K562 (cell line): ENCODE measurements around the gene HMX1. TPM values are rescaled to one million over a fixed set of nuclear protein-coding genes. Genes with fewer than 3 reads are reported as not detected.

Source experiments
- ATAC-seq: fragments of 200-7000 bp; cut with Tn5 transposase; 3 replicates; pipeline ENCODE4 v1.9.1; 2020; ENCODE audit warnings: moderate library complexity
- BruUV-seq: library from RNA; stranded (reverse); fragments of 400-500 nt; replicated peaks from 2 replicates; lab custom pipeline; 2021; lab: Mats Ljungman, UMichigan
- CTCF ChIA-PET: fragments of 300-600 bp; formaldehyde crosslinking; extraction: SDS; loops from one replicate; lab custom pipeline; 2021; ENCODE audit warnings: low intra/inter-chr PET ratio; lab: Yijun Ruan, JAX
- POLR2A ChIA-PET: fragments of 300-600, 350-650 bp; sonication (Branson Sonifier 250); formaldehyde crosslinking; extraction: SDS; loops from one replicate; lab custom pipeline; 2021; ENCODE audit warnings: antibody characterized with exemption, inconsistent platforms; lab: Yijun Ruan, JAX
- DNase-seq, 4 experiments: peaks; one replicate each; pipeline versions ENCODE4 v3.0.0 to v3.0.0-alpha.2; 2011 to 2018; ENCODE audit warnings: low spot score in 3 of 4, mixed read lengths in 3 of 4; ENCODE audit errors: extremely low read depth in 1 of 4
- FAIRE-seq: peaks from 2 replicates; lab custom pipeline; 2011; peaks lifted over from hg19 to GRCh38; lab: Jason Lieb, UNC
- H2AFZ ChIP-seq: 2 replicates; pipeline ENCODE4 v1.6.0; 2011; ENCODE audit warnings: low read depth, low read length, control low read depth, inconsistent platforms
- H3K27ac ChIP-seq: fragments of 200-600 bp; 3 replicates; pipeline ENCODE4 v1.8.0; 2011; ENCODE audit warnings: low read depth, mild to moderate bottlenecking, control low read depth, inconsistent platforms, low read length, moderate library complexity, mixed read lengths; ENCODE audit errors: extremely low read depth
- H3K27me3 ChIP-seq, 2 experiments: fragments of 300-600 bp in 1 of 2; 2 replicates in 1 of 2; 3 replicates in 1 of 2; pipeline versions ENCODE4 v1.6.0 to v1.8.0; 2011; ENCODE audit warnings: inconsistent platforms in 2 of 2, low read length in 2 of 2, mild to moderate bottlenecking in 1 of 2, mixed read lengths in 1 of 2, moderate library complexity in 1 of 2; ENCODE audit not compliant: control insufficient read depth in 2 of 2, insufficient read depth in 2 of 2
- H3K36me3 ChIP-seq: fragments of 300-600 bp; 3 replicates; pipeline ENCODE4 v1.8.0; 2011; ENCODE audit warnings: mild to moderate bottlenecking, low read length, inconsistent platforms; ENCODE audit not compliant: control insufficient read depth, insufficient read depth
- H3K4me1 ChIP-seq, 2 experiments: fragments of 200-600 bp in 1 of 2; replicated peaks in 1 of 2; 2 replicates in 1 of 2; 3 replicates in 1 of 2; pipeline versions ENCODE4 v1.5.1 to v1.8.0; 2011; ENCODE audit warnings: inconsistent platforms in 2 of 2, low read length in 2 of 2, mild to moderate bottlenecking in 1 of 2, mixed read lengths in 1 of 2, moderate library complexity in 1 of 2; ENCODE audit not compliant: control insufficient read depth in 2 of 2, insufficient read depth in 2 of 2
- H3K4me2 ChIP-seq: 2 replicates; pipeline ENCODE4 v1.6.1; 2011; ENCODE audit warnings: low read length, control low read depth, inconsistent platforms, mixed read lengths; ENCODE audit not compliant: insufficient read depth
- H3K4me3 ChIP-seq: fragments of 200-600 bp; sonication (generic), shearing (Covaris generic); 2 replicates; pipeline ENCODE4 v1.5.1; 2016; ENCODE audit warnings: control low read depth, inconsistent platforms
- H3K79me2 ChIP-seq: fragments of 200-600 bp; 3 replicates; pipeline ENCODE4 v1.8.0; 2011; ENCODE audit warnings: low read length, inconsistent platforms; ENCODE audit not compliant: control insufficient read depth, insufficient read depth
- H3K9ac ChIP-seq, 2 experiments: 2 replicates each; pipeline versions ENCODE4 v1.6.0 to v1.6.1; 2011; ENCODE audit warnings: low read depth in 2 of 2, low read length in 2 of 2, control low read depth in 1 of 2, inconsistent platforms in 1 of 2, mild to moderate bottlenecking in 1 of 2, mixed read lengths in 1 of 2; ENCODE audit not compliant: insufficient read depth in 1 of 2
- H3K9me1 ChIP-seq: one replicate; pipeline ENCODE4 v1.6.0; 2011; ENCODE audit warnings: inconsistent platforms, mild to moderate bottlenecking, low read length, moderate library complexity; ENCODE audit not compliant: control insufficient read depth, insufficient read depth
- H3K9me3 ChIP-seq: replicated peaks from 2 replicates; pipeline ENCODE4 v1.5.1; 2011; ENCODE audit warnings: low read depth, low read length, inconsistent platforms; ENCODE audit not compliant: control insufficient read depth, insufficient read depth
- H4K20me1 ChIP-seq: replicated peaks from 2 replicates; pipeline ENCODE4 v1.6.1; 2011; ENCODE audit warnings: low read length, inconsistent platforms, mixed read lengths; ENCODE audit not compliant: control insufficient read depth, insufficient read depth
- E2F3 ChIP-seq: fragments of 250-450 bp; sonication (Bioruptor Pico); IDR thresholded peaks from 2 replicates; pipeline ENCODE4 v1.4.0; 2020; ENCODE audit warnings: mild to moderate bottlenecking
- HDAC8 ChIP-seq: fragments of 450-650 bp; IDR thresholded peaks from 2 replicates; pipeline ENCODE4 v1.6.1; 2016; ENCODE audit warnings: mild to moderate bottlenecking, missing genetic modification characterization, moderate library complexity, missing compliant biosample characterization
- HMG20B ChIP-seq: fragments of 250-450 bp; sonication (Bioruptor Pico); IDR thresholded peaks from 2 replicates; pipeline ENCODE4 v1.5.0; 2021; ENCODE audit warnings: mild to moderate bottlenecking
- MEF2A ChIP-seq: IDR thresholded peaks from 2 replicates; pipeline ENCODE4 v1.6.1; 2011; ENCODE audit warnings: low read depth, mild to moderate bottlenecking, low read length, moderate library complexity; ENCODE audit not compliant: control insufficient read depth
- MTA2 ChIP-seq: fragments of 450-650 bp; IDR thresholded peaks from 2 replicates; pipeline ENCODE4 v1.6.1; 2016; ENCODE audit warnings: low read depth
- NCOA4 ChIP-seq: fragments of 450-650 bp; IDR thresholded peaks from 2 replicates; pipeline ENCODE4 v1.6.1; 2018; ENCODE audit warnings: mild to moderate bottlenecking; ENCODE audit not compliant: partially characterized antibody
- PCBP1 ChIP-seq: fragments of 200-400 bp; formaldehyde crosslinking; IDR thresholded peaks from 2 replicates; pipeline ENCODE4 v1.6.1; 2018; ENCODE audit warnings: mild to moderate bottlenecking, low read depth, low read length; ENCODE audit not compliant: poor library complexity, severe bottlenecking
- SIN3B ChIP-seq: fragments of 450-650 bp; IDR thresholded peaks from 2 replicates; pipeline ENCODE4 v1.6.1; 2017; ENCODE audit warnings: low read depth, mild to moderate bottlenecking, moderate library complexity
- SMAD1 ChIP-seq: fragments of 150-350 bp; IDR thresholded peaks from 2 replicates; pipeline ENCODE4 v1.6.1; 2014; ENCODE audit warnings: low read length, low read depth; ENCODE audit not compliant: partially characterized antibody
- TFAM ChIP-seq: fragments of 250-450 bp; sonication (Bioruptor Pico); conservative IDR thresholded peaks from 2 replicates; pipeline ENCODE4 v1.5.0; 2021; ENCODE audit warnings: mild to moderate bottlenecking, moderate library complexity
- ZNF23 ChIP-seq: fragments of 250-450 bp; sonication (Bioruptor Pico); IDR thresholded peaks from 2 replicates; pipeline ENCODE4 v1.4.0; 2020; ENCODE audit warnings: mild to moderate bottlenecking
- ZNF696 ChIP-seq: fragments of 250-450 bp; sonication (Bioruptor Pico); conservative IDR thresholded peaks from 2 replicates; pipeline ENCODE4 v1.4.0; 2020; ENCODE audit warnings: mild to moderate bottlenecking, moderate library complexity
- WGBS: fragments of 100-300 bp; shearing (Covaris generic); methylation state at CpG from one replicate; pipeline ENCODE4 v1.1.6; 2016; ENCODE audit warnings: low coverage, mixed read lengths; ENCODE audit not compliant: insufficient coverage; ENCODE audit errors: missing lambda C conversion rate; 5-methylcytosine and 5-hydroxymethylcytosine counted together
- in situ Hi-C: fragments of 300-500 bp; cut with MboI; formaldehyde crosslinking; loops from 4 replicates; pipeline ENCODE4 v1.15.0; 2018; ENCODE audit warnings: inconsistent platforms, mixed read lengths
- intact Hi-C: fragments of 100-400 bp; cut with micrococcal nuclease; formaldehyde crosslinking; loops from 2 replicates; pipeline ENCODE4 v1.14.2; 2022
- polyA plus RNA-seq, 8 experiments: library from polyadenylated mRNA; depleted of rRNA in 4 of 8; stranded (reverse) in 5 of 8; unstranded in 3 of 8; fragments of >200 nt; fragmentation: Nextera tagmentation in 2 of 8; fragmentation: Illumina TruSeq in 1 of 8; extraction: Ambion mirVana in 2 of 8; extraction: Trizol in 1 of 8; gene quantifications; 2 replicates each; pipeline versions ENCODE4 v1.2.1 to v1.2.3, GENCODE V29; 2011 to 2014; ENCODE audit warnings: inconsistent platforms in 1 of 8, missing spikeins in 1 of 8
- total RNA-seq, 7 experiments: library from RNA; depleted of rRNA in 6 of 7; stranded (reverse); fragments of >200 nt in 6 of 7; fragmentation: Illumina TruSeq in 2 of 7; extraction: Trizol in 2 of 7; gene quantifications; 2 replicates each; pipeline versions ENCODE4 v1.2.1 to v1.2.3, GENCODE V29; 2011 to 2021; ENCODE audit warnings: low replicate concordance in 1 of 7
- TF ChIP-seq, protein P1 (sequence below): sonication (generic); formaldehyde crosslinking; IDR thresholded peaks from 2 replicates; pipeline ENCODE4 v1.8.0; 2023; ENCODE audit warnings: mild to moderate bottlenecking, missing genetic modification reagents
- TF ChIP-seq, protein P2 (sequence below): fragments of 250-450 bp; sonication (Bioruptor Pico); IDR thresholded peaks from 2 replicates; pipeline ENCODE4 v1.5.0; 2021
- TF ChIP-seq, protein P3 (sequence below): IDR thresholded peaks from 3 replicates; pipeline ENCODE4 v1.6.1; 2011; ENCODE audit warnings: borderline replicate concordance, mild to moderate bottlenecking, moderate library complexity; ENCODE audit not compliant: insufficient read length; ENCODE audit errors: extremely low read depth

Gene HMX1
- total and polyA plus RNA-seq, 9 of the 15 experiments (the other 6 are each of a cell fraction or from before 2014, with no cell fraction given), result not detected

DNA sequence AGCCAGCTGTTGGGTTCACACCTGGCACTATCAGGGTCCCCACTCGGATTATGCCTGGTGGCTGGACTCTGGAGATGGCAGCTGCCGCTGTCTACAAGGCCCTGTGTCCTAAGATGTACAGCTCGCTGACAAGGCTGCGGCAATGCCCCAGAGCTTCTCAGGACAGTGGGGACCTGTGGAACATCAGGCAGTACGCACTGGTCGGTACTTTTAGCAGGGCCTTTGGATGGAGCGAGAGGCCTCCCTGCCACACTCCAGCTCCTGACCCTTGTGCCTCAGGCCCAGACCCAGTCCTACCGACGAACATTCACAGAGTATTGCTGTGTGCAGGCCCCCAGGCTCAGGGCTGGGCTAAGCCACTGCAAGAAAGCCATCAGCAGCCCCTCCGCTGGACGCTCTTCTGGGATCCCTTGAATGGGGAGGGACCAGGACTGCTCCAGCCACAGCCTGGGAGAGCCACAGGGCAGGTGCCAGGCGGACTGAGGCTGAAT, 45.7 kb upstream of the HMX1 start:
- H3K36me3 ChIP-seq, result no peaks in the 10 kb centered on the region
- ATAC-seq, result peak; percentile 42
- H3K27me3 ChIP-seq, result peaks cover 0 to 13% of the 10 kb centered on the region in 2 experiments; a peak in 1 of 5 replicates
- H3K9me1 ChIP-seq, result no peaks in the 10 kb centered on the region
- H3K79me2 ChIP-seq, result no peaks in the 10 kb centered on the region
- H3K9me3 ChIP-seq, result no peaks in the 10 kb centered on the region
- H4K20me1 ChIP-seq, result no peaks in the 10 kb centered on the region; the same call in 1 of the 2 replicates
- intact Hi-C loops, result loop anchor here (10.0 kb wide), 1 partner anchor 313 kb away; no protein-coding TSS in a partner anchor
- no peak overlapping the region for H3K27ac ChIP-seq
- WGBS, result 12% methylated on average over 10 of the region's 12 CpGs
- ChIA-PET CTCF (no interaction called here), POLR2A (no interaction called here)
- no peak overlapping the region for H3K4me2 ChIP-seq
- no peak for FAIRE-seq
- no peak overlapping the region for H2AFZ ChIP-seq
- no peak overlapping the region for H3K9ac ChIP-seq
- in situ Hi-C loops, result no loop called here
- BruUV-seq, result no TSS peak
- peaks cover 0 to 3% of the 10 kb centered on the region in 2 experiments; a peak in 1 of 5 replicates for H3K4me1 ChIP-seq
- peak in 1 of 4 experiments; percentile 1 for DNase-seq
- H3K4me3 ChIP-seq, result no peak overlapping the region
- no peak for TF ChIP-seq PCBP1
- no peak for TF ChIP-seq NCOA4
- TF ChIP-seq, protein P1, sequence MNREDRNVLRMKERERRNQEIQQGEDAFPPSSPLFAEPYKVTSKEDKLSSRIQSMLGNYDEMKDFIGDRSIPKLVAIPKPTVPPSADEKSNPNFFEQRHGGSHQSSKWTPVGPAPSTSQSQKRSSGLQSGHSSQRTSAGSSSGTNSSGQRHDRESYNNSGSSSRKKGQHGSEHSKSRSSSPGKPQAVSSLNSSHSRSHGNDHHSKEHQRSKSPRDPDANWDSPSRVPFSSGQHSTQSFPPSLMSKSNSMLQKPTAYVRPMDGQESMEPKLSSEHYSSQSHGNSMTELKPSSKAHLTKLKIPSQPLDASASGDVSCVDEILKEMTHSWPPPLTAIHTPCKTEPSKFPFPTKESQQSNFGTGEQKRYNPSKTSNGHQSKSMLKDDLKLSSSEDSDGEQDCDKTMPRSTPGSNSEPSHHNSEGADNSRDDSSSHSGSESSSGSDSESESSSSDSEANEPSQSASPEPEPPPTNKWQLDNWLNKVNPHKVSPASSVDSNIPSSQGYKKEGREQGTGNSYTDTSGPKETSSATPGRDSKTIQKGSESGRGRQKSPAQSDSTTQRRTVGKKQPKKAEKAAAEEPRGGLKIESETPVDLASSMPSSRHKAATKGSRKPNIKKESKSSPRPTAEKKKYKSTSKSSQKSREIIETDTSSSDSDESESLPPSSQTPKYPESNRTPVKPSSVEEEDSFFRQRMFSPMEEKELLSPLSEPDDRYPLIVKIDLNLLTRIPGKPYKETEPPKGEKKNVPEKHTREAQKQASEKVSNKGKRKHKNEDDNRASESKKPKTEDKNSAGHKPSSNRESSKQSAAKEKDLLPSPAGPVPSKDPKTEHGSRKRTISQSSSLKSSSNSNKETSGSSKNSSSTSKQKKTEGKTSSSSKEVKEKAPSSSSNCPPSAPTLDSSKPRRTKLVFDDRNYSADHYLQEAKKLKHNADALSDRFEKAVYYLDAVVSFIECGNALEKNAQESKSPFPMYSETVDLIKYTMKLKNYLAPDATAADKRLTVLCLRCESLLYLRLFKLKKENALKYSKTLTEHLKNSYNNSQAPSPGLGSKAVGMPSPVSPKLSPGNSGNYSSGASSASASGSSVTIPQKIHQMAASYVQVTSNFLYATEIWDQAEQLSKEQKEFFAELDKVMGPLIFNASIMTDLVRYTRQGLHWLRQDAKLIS (CRISPR knock-in tag), result no peak
- TF ChIP-seq TFAM (CRISPR knock-in tag), result no peak
- TF ChIP-seq SIN3B, result no peak
- TF ChIP-seq HMG20B (CRISPR knock-in tag), result no peak
- TF ChIP-seq ZNF23 (CRISPR knock-in tag), result no peak
- TF ChIP-seq, protein P2, sequence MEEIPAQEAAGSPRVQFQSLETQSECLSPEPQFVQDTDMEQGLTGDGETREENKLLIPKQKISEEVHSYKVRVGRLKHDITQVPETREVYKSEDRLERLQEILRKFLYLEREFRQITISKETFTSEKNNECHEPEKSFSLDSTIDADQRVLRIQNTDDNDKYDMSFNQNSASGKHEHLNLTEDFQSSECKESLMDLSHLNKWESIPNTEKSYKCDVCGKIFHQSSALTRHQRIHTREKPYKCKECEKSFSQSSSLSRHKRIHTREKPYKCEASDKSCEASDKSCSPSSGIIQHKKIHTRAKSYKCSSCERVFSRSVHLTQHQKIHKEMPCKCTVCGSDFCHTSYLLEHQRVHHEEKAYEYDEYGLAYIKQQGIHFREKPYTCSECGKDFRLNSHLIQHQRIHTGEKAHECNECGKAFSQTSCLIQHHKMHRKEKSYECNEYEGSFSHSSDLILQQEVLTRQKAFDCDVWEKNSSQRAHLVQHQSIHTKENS, result no peak
- no peak for TF ChIP-seq ZNF696
- no peak for TF ChIP-seq HDAC8 (tag)
- TF ChIP-seq, protein P3, sequence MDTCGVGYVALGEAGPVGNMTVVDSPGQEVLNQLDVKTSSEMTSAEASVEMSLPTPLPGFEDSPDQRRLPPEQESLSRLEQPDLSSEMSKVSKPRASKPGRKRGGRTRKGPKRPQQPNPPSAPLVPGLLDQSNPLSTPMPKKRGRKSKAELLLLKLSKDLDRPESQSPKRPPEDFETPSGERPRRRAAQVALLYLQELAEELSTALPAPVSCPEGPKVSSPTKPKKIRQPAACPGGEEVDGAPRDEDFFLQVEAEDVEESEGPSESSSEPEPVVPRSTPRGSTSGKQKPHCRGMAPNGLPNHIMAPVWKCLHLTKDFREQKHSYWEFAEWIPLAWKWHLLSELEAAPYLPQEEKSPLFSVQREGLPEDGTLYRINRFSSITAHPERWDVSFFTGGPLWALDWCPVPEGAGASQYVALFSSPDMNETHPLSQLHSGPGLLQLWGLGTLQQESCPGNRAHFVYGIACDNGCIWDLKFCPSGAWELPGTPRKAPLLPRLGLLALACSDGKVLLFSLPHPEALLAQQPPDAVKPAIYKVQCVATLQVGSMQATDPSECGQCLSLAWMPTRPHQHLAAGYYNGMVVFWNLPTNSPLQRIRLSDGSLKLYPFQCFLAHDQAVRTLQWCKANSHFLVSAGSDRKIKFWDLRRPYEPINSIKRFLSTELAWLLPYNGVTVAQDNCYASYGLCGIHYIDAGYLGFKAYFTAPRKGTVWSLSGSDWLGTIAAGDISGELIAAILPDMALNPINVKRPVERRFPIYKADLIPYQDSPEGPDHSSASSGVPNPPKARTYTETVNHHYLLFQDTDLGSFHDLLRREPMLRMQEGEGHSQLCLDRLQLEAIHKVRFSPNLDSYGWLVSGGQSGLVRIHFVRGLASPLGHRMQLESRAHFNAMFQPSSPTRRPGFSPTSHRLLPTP, result no peak
- TF ChIP-seq E2F3 (CRISPR knock-in tag), result no peak
- no peak for TF ChIP-seq SMAD1
- TF ChIP-seq MEF2A, result no peak
- no peak for TF ChIP-seq MTA2
